Iris pigment epithelial cell (primary cell): ENCODE data around the gene LYRM9.
"Not testable (repeated sequence)": the region's sequence is repeated elsewhere in the genome, so short reads cannot be mapped to it uniquely, and the experiment has no call there.

ENCODE experiments used
- DNase-seq: peaks from one replicate; pipeline ENCODE4 v3.0.0-alpha.2; 2011; ENCODE audit warnings: low read depth

The LYRM9 gene

GRCh38 chr17:27873746-27874145, 19.4 kb downstream of the LYRM9 start:
- DNase-seq, result peak; percentile 10

- DNase-seq, result no peak
Measured at GRCh38 chr17:27873211-27873610, 20.0 kb downstream of the LYRM9 start.

- no peak for DNase-seq
Measured at GRCh38 chr17:27872776-27873175, 20.4 kb downstream of the LYRM9 start.

- no peak for DNase-seq
Measured at GRCh38 chr17:27871407-27871806, 21.8 kb downstream of the LYRM9 start.

- no peak for DNase-seq
Measured at GRCh38 chr17:27870345-27870744, 22.8 kb downstream of the LYRM9 start.

GRCh38 chr17:27868565-27868964, 24.6 kb downstream of the LYRM9 start:
- DNase-seq, result no peak

- DNase-seq, result no peak
Measured at GRCh38 chr17:27862840-27863239, 30.3 kb downstream of the LYRM9 start.

- DNase-seq, result no peak
Measured at GRCh38 chr17:27862004-27862403, 31.2 kb downstream of the LYRM9 start.

GRCh38 chr17:27860971-27861664, 32.0 kb downstream of the LYRM9 start:
- no peak for DNase-seq

- no peak for DNase-seq
Measured at GRCh38 chr17:27858621-27859305, 34.4 kb downstream of the LYRM9 start.

GRCh38 chr17:27856676-27857432, 36.3 kb downstream of the LYRM9 start:
- DNase-seq, result no peak

GRCh38 chr17:27855454-27855853, 37.7 kb downstream of the LYRM9 start:
- DNase-seq, result no peak

GRCh38 chr17:27854163-27854562, 39.0 kb downstream of the LYRM9 start:
- no peak for DNase-seq

- no peak for DNase-seq
Measured at GRCh38 chr17:27853091-27853490, 40.1 kb downstream of the LYRM9 start.

GRCh38 chr17:27849474-27850185, 43.5 kb downstream of the LYRM9 start:
- DNase-seq, result no peak

GRCh38 chr17:27848931-27849330, 44.2 kb downstream of the LYRM9 start:
- no peak for DNase-seq

- not testable (repeated sequence) for DNase-seq
Measured at GRCh38 chr17:27846808-27847307, 46.3 kb downstream of the LYRM9 start.

- no peak for DNase-seq
Measured at GRCh38 chr17:27846042-27846655, 47.0 kb downstream of the LYRM9 start.

GRCh38 chr17:27845264-27846041, 47.7 kb downstream of the LYRM9 start:
- DNase-seq, result no peak

GRCh38 chr17:27840688-27841087, 52.5 kb downstream of the LYRM9 start:
- DNase-seq, result no peak

GRCh38 chr17:27840406-27840678, 52.8 kb downstream of the LYRM9 start:
- not testable (repeated sequence) for DNase-seq
